ENCODE results near the gene SH2D3A. TPM values are rescaled to one million over a fixed set of nuclear protein-coding genes. Genes with fewer than 3 reads are reported as not detected.
A peak's percentile ranks its signal among the peaks of the same experiment; 100 is the strongest.

Gene SH2D3A
- total RNA-seq, 1 donor from 2014 or later, result 0.32 TPM

DNA sequence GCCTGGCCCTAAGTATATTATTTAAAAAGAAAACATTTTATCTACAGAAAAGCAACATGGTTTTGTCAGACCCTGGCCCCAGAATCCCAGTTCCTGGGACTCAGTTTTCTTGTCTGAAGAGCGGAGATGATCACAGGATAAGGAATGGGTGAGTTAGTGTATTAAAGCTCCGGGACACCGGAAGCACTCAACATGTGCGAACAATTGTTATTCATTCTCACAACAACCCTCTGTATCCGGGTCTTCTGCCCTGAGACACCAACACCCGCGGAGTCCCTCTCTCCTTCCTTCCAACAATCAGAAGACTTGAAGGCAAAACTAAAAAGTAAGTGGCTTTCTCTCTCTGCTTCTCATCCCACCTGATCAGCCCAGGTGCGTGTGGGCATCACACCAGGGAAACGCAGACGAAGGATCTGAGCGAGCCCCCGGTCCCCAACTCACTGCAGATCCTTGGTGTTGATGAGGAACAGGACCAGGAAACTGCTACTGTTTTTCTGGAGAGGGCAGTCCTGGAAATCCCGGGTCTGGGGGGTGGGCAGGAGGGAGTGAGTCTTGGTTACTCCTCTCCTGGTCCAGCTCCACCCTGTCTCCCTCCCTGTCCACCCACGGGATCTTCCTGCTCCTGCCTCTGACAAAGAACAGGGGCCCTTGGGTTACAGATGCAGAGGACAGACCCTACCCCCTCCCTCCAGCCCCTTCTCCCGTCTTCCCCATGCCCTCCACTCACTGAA is 31.9 kb downstream of the SH2D3A start:
- peaks cover 10% of the 10 kb centered on the region for H3K27me3 Mint-ChIP-seq (ENCODE audit: unreplicated experiment)
- H3K27ac Mint-ChIP-seq (ENCODE audit: unreplicated experiment), result no peak overlapping the region
- TF ChIP-seq, protein P1, sequence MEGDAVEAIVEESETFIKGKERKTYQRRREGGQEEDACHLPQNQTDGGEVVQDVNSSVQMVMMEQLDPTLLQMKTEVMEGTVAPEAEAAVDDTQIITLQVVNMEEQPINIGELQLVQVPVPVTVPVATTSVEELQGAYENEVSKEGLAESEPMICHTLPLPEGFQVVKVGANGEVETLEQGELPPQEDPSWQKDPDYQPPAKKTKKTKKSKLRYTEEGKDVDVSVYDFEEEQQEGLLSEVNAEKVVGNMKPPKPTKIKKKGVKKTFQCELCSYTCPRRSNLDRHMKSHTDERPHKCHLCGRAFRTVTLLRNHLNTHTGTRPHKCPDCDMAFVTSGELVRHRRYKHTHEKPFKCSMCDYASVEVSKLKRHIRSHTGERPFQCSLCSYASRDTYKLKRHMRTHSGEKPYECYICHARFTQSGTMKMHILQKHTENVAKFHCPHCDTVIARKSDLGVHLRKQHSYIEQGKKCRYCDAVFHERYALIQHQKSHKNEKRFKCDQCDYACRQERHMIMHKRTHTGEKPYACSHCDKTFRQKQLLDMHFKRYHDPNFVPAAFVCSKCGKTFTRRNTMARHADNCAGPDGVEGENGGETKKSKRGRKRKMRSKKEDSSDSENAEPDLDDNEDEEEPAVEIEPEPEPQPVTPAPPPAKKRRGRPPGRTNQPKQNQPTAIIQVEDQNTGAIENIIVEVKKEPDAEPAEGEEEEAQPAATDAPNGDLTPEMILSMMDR (IDR thresholded peaks at IDR 0.05; ENCODE audit: partially characterized antibody, unreplicated experiment), result no peak
- H3K4me3 Mint-ChIP-seq (ENCODE audit: unreplicated experiment), result peak overlapping the region; percentile 98
- H3K36me3 Mint-ChIP-seq (ENCODE audit: unreplicated experiment), result no peaks in the 10 kb centered on the region
- DNase-seq, result no peak
- H3K9me3 Mint-ChIP-seq (ENCODE audit: unreplicated experiment), result peaks cover 17% of the 10 kb centered on the region
- H3K4me1 Mint-ChIP-seq (ENCODE audit: low read depth, unreplicated experiment), result peaks cover 21% of the 10 kb centered on the region

DNA sequence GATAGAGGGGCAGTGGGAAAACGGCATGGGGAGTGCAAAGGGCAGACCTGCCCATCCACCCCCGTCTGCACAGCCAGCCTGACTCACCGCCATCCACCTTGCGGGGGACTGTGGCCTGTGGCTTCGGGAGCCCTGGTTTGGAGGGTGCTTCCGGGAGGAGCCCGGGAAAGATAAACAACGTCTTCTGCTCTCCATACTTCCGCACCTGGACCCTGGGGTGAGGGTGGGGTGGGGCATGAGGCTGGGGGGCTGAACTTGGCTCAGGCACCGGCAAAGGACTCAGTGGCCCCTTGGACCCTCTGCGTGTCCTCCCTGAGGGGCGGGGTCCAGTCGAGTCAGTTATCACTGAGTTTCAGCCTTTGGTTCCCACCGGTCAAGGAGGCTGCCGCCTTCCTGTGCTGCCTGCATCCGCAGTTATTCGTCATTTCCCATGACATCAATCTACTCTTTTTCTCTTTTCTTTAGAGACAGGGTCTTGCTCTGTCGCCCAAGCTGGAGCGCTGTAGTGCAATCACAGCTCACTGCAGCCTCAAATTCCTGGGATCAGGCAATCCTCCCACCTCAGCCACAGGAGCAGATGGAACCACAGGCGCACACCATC is 33.0 kb downstream of the SH2D3A start:
- peaks cover 10% of the 10 kb centered on the region for H3K27me3 Mint-ChIP-seq (ENCODE audit: unreplicated experiment)
- no peak for DNase-seq
- TF ChIP-seq, protein P1 (IDR thresholded peaks at IDR 0.05; ENCODE audit: partially characterized antibody, unreplicated experiment), result no peak
- peaks cover 20% of the 10 kb centered on the region for H3K4me1 Mint-ChIP-seq (ENCODE audit: low read depth, unreplicated experiment)
- H3K9me3 Mint-ChIP-seq (ENCODE audit: unreplicated experiment), result peaks cover 17% of the 10 kb centered on the region
- H3K27ac Mint-ChIP-seq (ENCODE audit: unreplicated experiment), result no peak overlapping the region
- no peak overlapping the region for H3K4me3 Mint-ChIP-seq (ENCODE audit: unreplicated experiment)
- no peaks in the 10 kb centered on the region for H3K36me3 Mint-ChIP-seq (ENCODE audit: unreplicated experiment)

DNA sequence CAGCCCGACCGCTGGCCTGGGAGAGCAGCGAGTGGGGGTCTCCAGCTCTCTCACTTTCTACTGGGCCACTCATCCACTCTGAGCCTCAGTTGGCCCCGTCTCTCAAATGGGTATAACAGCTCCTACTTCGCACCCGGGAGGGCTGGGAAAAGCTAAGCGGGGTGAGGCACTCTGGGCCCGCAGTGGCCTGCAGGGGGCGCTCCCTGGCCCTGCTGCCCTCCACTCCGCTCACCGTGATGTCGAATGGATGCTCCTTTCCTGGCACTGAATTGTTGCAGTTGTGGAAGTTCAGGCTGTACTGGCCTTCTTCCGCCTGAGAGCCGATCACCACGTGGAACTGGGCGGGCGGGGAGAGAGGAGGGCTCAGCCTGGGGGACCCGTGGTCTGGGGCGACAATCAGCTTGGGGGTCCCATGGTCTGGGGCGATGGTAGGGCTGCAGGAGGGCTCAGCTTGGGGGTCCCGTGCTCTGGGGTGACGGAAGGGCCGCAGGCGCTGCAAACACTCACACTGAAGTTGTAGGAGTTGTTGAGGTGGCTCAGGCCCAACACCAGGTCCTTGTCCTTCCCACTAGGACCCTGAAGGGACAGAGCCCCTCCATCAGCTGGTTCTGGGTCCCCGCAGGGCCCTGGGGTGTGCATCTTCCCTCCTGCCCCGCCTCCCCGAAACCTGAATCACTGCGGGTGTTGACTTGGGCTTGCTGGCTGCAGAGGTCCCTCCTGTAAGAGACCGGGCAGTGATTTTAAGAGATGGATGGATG is 33.7 kb downstream of the SH2D3A start:
- TF ChIP-seq, protein P1 (IDR thresholded peaks at IDR 0.05; ENCODE audit: partially characterized antibody, unreplicated experiment), result peak; percentile 15
- Mint-ChIP-seq H3K4me3 (ENCODE audit: unreplicated experiment) (no peak overlapping the region), H3K27me3 (ENCODE audit: unreplicated experiment) (peaks cover 8% of the 10 kb centered on the region), H3K4me1 (ENCODE audit: low read depth, unreplicated experiment) (peaks cover 14% of the 10 kb centered on the region), H3K36me3 (ENCODE audit: unreplicated experiment) (no peaks in the 10 kb centered on the region), H3K27ac (ENCODE audit: unreplicated experiment) (no peak overlapping the region), H3K9me3 (ENCODE audit: unreplicated experiment) (peaks cover 13% of the 10 kb centered on the region)
- no peak for DNase-seq

DNA sequence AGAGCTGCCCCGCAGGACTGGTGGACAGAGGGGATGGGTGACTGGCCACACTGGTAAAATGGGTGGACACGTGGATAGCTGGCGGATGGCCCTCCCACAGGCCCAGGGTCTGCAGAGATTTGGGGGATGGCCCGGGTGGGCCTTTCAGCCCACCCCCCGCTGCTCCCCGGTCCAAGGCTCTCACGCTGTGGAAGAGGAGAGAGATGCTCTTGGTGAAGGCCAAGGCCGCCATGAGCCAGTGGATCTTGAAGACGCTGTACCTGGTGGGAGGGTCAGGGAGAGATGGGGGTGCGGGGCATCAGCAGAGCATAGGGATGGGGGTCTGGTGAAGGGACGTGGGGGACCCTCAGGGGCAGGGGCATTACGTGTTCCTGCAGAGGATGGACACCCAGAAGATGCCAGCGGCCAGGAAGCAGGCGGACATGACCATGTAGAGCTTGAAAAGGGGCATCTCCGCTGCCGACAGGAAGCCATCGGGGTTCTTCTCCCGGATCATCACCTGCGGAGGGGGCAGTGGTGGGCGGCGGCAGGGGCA is 34.4 kb downstream of the SH2D3A start:
- peaks cover 7% of the 10 kb centered on the region for H3K9me3 Mint-ChIP-seq (ENCODE audit: unreplicated experiment)
- no peak overlapping the region for H3K4me3 Mint-ChIP-seq (ENCODE audit: unreplicated experiment)
- peak overlapping the region; percentile 28 for H3K27ac Mint-ChIP-seq (ENCODE audit: unreplicated experiment)
- peaks cover 8% of the 10 kb centered on the region for H3K27me3 Mint-ChIP-seq (ENCODE audit: unreplicated experiment)
- DNase-seq, result no peak
- H3K4me1 Mint-ChIP-seq (ENCODE audit: low read depth, unreplicated experiment), result peaks cover 7% of the 10 kb centered on the region
- TF ChIP-seq, protein P1 (IDR thresholded peaks at IDR 0.05; ENCODE audit: partially characterized antibody, unreplicated experiment), result no peak
- no peaks in the 10 kb centered on the region for H3K36me3 Mint-ChIP-seq (ENCODE audit: unreplicated experiment)
